HFF-Myc (cell line): ENCODE results near the gene KCNH5.

Experiments used
- DNase-seq: peaks from one replicate; pipeline ENCODE4 v3.0.0-alpha.2; 2011; ENCODE audit warnings: low read depth; ENCODE audit errors: extremely low read depth
- H3K4me3 ChIP-seq: replicated peaks from 2 replicates; pipeline ENCODE4 v1.5.1; 2011; ENCODE audit warnings: low read depth, mild to moderate bottlenecking, control low read depth, low read length
- TF ChIP-seq, protein P1 (sequence below): IDR thresholded peaks from 2 replicates; pipeline ENCODE4 v1.5.1; 2012; ENCODE audit warnings: mild to moderate bottlenecking, low read depth, low read length, control low read depth; ENCODE audit errors: missing control alignments

KCNH5 gene

DNA sequence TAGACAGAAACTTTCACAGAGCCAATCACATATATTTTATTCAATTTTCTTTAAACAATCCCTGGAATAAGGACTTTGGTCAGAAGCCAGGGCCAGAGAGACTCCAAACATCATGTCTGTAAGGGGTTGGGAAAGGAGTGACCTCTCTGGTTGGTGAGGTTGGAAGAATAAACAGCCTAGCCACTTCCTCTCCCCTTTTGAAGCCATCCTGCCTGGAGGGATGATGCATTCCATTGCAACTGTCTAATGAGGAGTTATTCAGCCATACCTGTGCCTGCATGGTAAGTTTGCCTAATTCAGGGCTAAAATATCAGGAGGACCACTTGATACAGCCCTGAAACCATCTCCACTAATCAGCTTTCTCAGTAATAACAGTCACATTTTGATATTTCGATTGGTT is 299.8 kb downstream of the KCNH5 start:
- no peak for DNase-seq
- H3K4me3 ChIP-seq, result no peak overlapping the region
- TF ChIP-seq, protein P1, sequence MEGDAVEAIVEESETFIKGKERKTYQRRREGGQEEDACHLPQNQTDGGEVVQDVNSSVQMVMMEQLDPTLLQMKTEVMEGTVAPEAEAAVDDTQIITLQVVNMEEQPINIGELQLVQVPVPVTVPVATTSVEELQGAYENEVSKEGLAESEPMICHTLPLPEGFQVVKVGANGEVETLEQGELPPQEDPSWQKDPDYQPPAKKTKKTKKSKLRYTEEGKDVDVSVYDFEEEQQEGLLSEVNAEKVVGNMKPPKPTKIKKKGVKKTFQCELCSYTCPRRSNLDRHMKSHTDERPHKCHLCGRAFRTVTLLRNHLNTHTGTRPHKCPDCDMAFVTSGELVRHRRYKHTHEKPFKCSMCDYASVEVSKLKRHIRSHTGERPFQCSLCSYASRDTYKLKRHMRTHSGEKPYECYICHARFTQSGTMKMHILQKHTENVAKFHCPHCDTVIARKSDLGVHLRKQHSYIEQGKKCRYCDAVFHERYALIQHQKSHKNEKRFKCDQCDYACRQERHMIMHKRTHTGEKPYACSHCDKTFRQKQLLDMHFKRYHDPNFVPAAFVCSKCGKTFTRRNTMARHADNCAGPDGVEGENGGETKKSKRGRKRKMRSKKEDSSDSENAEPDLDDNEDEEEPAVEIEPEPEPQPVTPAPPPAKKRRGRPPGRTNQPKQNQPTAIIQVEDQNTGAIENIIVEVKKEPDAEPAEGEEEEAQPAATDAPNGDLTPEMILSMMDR, result no peak

DNA sequence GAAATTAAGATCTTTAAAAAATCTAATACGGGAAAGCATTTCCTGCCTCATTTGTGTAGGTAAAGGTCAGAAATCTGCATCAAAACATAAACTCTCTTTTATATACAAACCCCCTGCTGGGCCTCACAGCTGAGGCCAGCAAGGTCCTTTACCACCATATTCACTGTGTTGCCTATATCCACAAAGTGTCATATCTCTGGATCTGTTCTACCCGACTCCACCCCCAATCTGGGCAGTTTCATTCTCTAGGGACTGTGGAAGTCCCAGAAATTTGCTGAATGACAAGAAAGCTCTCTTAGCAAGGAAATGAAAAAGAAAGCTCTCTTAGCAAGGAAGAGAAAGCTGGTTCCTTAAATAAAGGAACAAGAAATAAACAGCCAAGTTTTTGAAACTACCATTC is 301.7 kb downstream of the KCNH5 start:
- no peak for DNase-seq
- TF ChIP-seq, protein P1, result no peak
- H3K4me3 ChIP-seq, result no peak overlapping the region

DNA sequence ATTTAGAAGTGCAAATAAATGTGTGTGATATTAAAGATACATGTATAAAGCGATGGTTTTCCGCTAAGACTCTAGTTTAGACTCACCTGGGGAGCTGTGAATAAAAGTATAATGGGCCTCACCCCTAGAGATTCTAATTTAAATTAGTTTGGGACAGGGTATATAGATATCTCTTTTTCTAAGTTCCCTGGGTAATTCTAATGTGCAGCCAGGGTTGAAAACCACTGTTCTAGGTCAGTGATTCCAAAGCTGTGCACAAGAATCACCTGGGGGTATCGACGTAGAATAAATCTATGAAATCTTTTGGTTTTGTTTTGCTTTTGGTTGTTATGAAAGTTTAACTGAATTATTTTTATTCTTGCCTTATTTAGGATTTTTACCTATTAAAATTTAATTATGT is 302.1 kb downstream of the KCNH5 start:
- H3K4me3 ChIP-seq, result no peak overlapping the region
- DNase-seq, result no peak
- TF ChIP-seq, protein P1, result no peak

- TF ChIP-seq, protein P1, result no peak
- no peak for DNase-seq
- H3K4me3 ChIP-seq, result no peak overlapping the region
These were observed 305.6 kb downstream of the KCNH5 start for GRCh38 chr14:62739647-62740046.

DNA sequence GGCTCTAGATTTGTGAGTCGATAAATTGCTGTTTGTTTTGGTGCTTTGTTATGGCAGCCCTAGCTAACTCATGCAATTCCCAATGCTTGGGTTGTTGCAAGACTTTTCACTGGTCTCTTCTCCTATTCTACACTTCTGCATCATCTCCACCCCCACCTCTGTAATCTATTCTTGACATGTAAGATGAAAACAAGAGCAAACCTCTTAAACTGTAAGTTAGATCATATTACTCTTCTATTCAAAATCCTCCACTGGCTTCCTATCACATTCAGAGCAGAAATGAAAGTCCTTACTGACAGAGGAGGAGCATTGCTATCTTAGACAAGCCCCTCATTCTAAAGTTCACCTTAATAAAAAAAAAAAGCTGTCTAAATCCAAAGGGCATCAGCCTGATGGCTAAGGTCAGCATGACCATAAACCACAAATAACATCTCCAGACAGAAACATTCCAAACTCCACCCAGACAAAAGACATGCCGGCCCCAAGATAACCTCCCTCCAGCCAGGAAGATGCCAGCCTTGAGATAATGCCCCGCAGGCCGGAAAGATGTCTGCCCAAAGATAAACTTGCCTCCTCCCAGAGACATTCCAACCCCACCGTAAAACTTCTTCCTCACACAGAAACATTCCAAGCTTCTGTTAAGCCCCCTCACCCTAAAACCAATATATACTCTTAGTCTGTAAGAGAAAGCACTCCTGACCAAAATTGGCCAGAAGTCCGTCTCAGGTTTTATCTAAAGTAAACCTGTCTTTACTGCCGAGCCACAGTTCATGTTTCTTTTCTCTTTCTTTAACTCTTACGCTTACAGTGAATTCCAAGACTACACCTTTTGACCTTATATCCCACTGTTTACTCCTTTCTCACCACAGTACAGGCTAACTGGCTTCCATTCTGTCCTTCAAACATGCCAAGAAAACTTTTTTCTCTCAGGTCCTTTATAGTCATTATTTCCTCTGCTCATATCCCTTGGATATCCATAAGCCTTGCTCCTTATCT is 308.9 kb downstream of the KCNH5 start:
- no peak overlapping the region for H3K4me3 ChIP-seq
- TF ChIP-seq, protein P1, result no peak
- DNase-seq, result no peak

- TF ChIP-seq, protein P1, result no peak
- no peak overlapping the region for H3K4me3 ChIP-seq
- no peak for DNase-seq
These were observed 310.4 kb downstream of the KCNH5 start for GRCh38 chr14:62734831-62735230.
